Measurements from ENCODE around the gene BARHL1. TPM values are rescaled to one million over a fixed set of nuclear protein-coding genes. Genes with fewer than 3 reads are reported as not detected.

The BARHL1 gene
- total RNA-seq, 1 experiment from 2014 or later: not detected

- H3K36me3 ChIP-seq (ENCODE audit: control insufficient read depth in 1 of 2, insufficient read depth in 2 of 2, low read length in 2 of 2): peaks cover 25 to 39% of the 10 kb centered on the region in 2 experiments; a peak in 3 of 4 replicates
- no peak overlapping the region for H3K27ac ChIP-seq (ENCODE audit: low read depth, low read length)
- BruUV-seq (replicated peaks): no TSS peak
- ChIA-PET CTCF (no interaction called here), POLR2A (no interaction called here), RAD21 (ENCODE audit: low non-redundant PET in 1 of 2, low total read pairs in 2 of 2, uncharacterized antibody in 2 of 2, unreplicated experiment in 2 of 2) (no interaction called here)
- intact Hi-C loops (cut with micrococcal nuclease): no loop called here
- H3K79me2 ChIP-seq (ENCODE audit: insufficient read depth, low read length): peaks cover 4% of the 10 kb centered on the region; the same call in 1 of the 2 replicates
- no peaks in the 10 kb centered on the region for H3K4me1 ChIP-seq (ENCODE audit: control insufficient read depth in 1 of 2, insufficient read depth in 2 of 2, low read length in 2 of 2)
- no peak overlapping the region for H3K4me3 ChIP-seq (replicated peaks in 1 of 2; ENCODE audit: low read depth in 1 of 2, low read length in 2 of 2)
- H3K9me2 ChIP-seq (ENCODE audit: insufficient read depth): no peaks in the 10 kb centered on the region
- TF ChIP-seq SRF (IDR thresholded peaks at IDR 0.05; ENCODE audit: low read depth): no peak
- H3K9me3 ChIP-seq (ENCODE audit: control insufficient read depth in 1 of 2, insufficient read depth in 1 of 2, low read depth in 1 of 2, low read length in 2 of 2): no peaks in the 10 kb centered on the region
- H3K9ac ChIP-seq (ENCODE audit: low read length): no peak overlapping the region
- ATAC-seq (no peak), DNase-seq (ENCODE audit: low read depth, low spot score) (no peak)
- no peak overlapping the region for H2AFZ ChIP-seq (ENCODE audit: low read depth, low read length, poor library complexity, severe bottlenecking)
- no peaks in the 10 kb centered on the region for H3K27me3 ChIP-seq (ENCODE audit: insufficient read depth, low read length)
- no peaks in the 10 kb centered on the region for H4K20me1 ChIP-seq (ENCODE audit: insufficient read depth)
- H3K4me2 ChIP-seq (ENCODE audit: low read length): no peak overlapping the region
Measured at GRCh38 chr9:132638240-132638639, 55.8 kb downstream of the BARHL1 start.

GRCh38 chr9:132639322-132639721, 56.9 kb downstream of the BARHL1 start:
- ATAC-seq: no peak
- Histone ChIP-seq H2AFZ (ENCODE audit: low read depth, low read length, poor library complexity, severe bottlenecking) (no peak overlapping the region), H3K36me3 (ENCODE audit: control insufficient read depth in 1 of 2, insufficient read depth in 2 of 2, low read length in 2 of 2) (peaks cover 28 to 32% of the 10 kb centered on the region in 2 experiments; a peak in 3 of 4 replicates), H3K9me3 (ENCODE audit: control insufficient read depth in 1 of 2, insufficient read depth in 1 of 2, low read depth in 1 of 2, low read length in 2 of 2) (no peaks in the 10 kb centered on the region), H3K79me2 (ENCODE audit: insufficient read depth, low read length) (0 out of 2 replicates have a peak, but pooled peaks cover 4% of the 10 kb centered on the region), H3K4me3 (replicated peaks in 1 of 2; ENCODE audit: low read depth in 1 of 2, low read length in 2 of 2) (no peak overlapping the region), H3K27ac (ENCODE audit: low read depth, low read length) (no peak overlapping the region), H3K9ac (ENCODE audit: low read length) (no peak overlapping the region), H3K4me2 (ENCODE audit: low read length) (no peak overlapping the region), H3K4me1 (ENCODE audit: control insufficient read depth in 1 of 2, insufficient read depth in 2 of 2, low read length in 2 of 2) (no peaks in the 10 kb centered on the region), H3K27me3 (ENCODE audit: insufficient read depth, low read length) (no peaks in the 10 kb centered on the region), H3K9me2 (ENCODE audit: insufficient read depth) (no peaks in the 10 kb centered on the region), H4K20me1 (ENCODE audit: insufficient read depth) (no peaks in the 10 kb centered on the region)
- no peak for DNase-seq (ENCODE audit: low read depth, low spot score)
- TF ChIP-seq REST (IDR thresholded peaks at IDR 0.05; ENCODE audit: low read depth) (no peak), SP1 (IDR thresholded peaks at IDR 0.05; ENCODE audit: low read depth) (no peak), FOSL1 (IDR thresholded peaks at IDR 0.05; ENCODE audit: low read depth) (no peak)
- BruUV-seq (replicated peaks): no TSS peak
- ChIA-PET POLR2A (no interaction called here), RAD21 (ENCODE audit: low non-redundant PET in 1 of 2, low total read pairs in 2 of 2, uncharacterized antibody in 2 of 2, unreplicated experiment in 2 of 2) (no interaction called here), CTCF (no interaction called here)
- intact Hi-C loops (cut with micrococcal nuclease): no loop called here

Other genes with a start within 250 kb of the BARHL1 start
- 38.5 TPM for gene SETX, start 227.6 kb upstream of the BARHL1 start, total RNA-seq (2021; ENCODE audit: unreplicated experiment)
- gene TTF1, start 175.8 kb upstream of the BARHL1 start, total RNA-seq (2021; ENCODE audit: unreplicated experiment): 14.5 TPM
- 0.98 TPM for gene CFAP77, start 172.4 kb upstream of the BARHL1 start, total RNA-seq (2021; ENCODE audit: unreplicated experiment)
- 25.8 TPM for gene DDX31, start 87.4 kb downstream of the BARHL1 start, total RNA-seq (2021; ENCODE audit: unreplicated experiment)
- 26.4 TPM for gene GTF3C4, start 87.9 kb downstream of the BARHL1 start, total RNA-seq (2021; ENCODE audit: unreplicated experiment)

All from HCT116 (cell line).